ENCODE data around the gene CEND1.

Gene CEND1

GRCh38 chr11:764322-765024 is 25.4 kb downstream of the CEND1 start:
- Histone ChIP-seq H3K36me3 (peaks cover 74% of the 10 kb centered on the region), H3K4me1 (ENCODE audit: control insufficient read depth in 1 of 2, insufficient read depth in 1 of 2, low read depth in 1 of 2, low read length in 1 of 2) (peaks cover 6 to 9% of the 10 kb centered on the region in 2 experiments), H3K27me3 (no peaks in the 10 kb centered on the region), H3K9me3 (peaks cover 19% of the 10 kb centered on the region), H3K27ac (peak overlapping the region; percentile 59), H3K4me3 (ENCODE audit: low read depth in 1 of 2, low read length in 1 of 2) (no peak overlapping the region)
- TF ChIP-seq CTCF (IDR thresholded peaks at IDR 0.05) = no peak

- Histone ChIP-seq H3K36me3 (peaks cover 81% of the 10 kb centered on the region), H3K27ac (peak overlapping the region; percentile 59), H3K9me3 (peaks cover 19% of the 10 kb centered on the region), H3K4me3 (ENCODE audit: low read depth in 1 of 2, low read length in 1 of 2) (no peak overlapping the region), H3K4me1 (ENCODE audit: control insufficient read depth in 1 of 2, insufficient read depth in 1 of 2, low read depth in 1 of 2, low read length in 1 of 2) (peaks cover 6 to 7% of the 10 kb centered on the region in 2 experiments), H3K27me3 (no peaks in the 10 kb centered on the region)
- no peak for TF ChIP-seq CTCF (IDR thresholded peaks at IDR 0.05)
Observed at GRCh38 chr11:763549-764321, 26.2 kb downstream of the CEND1 start.

- peaks cover 6 to 7% of the 10 kb centered on the region in 2 experiments for H3K4me1 ChIP-seq (ENCODE audit: control insufficient read depth in 1 of 2, insufficient read depth in 1 of 2, low read depth in 1 of 2, low read length in 1 of 2)
- H3K4me3 ChIP-seq (ENCODE audit: low read depth in 1 of 2, low read length in 1 of 2) = no peak overlapping the region
- H3K36me3 ChIP-seq = peaks cover 88% of the 10 kb centered on the region
- no peak for TF ChIP-seq CTCF (IDR thresholded peaks at IDR 0.05)
- H3K27me3 ChIP-seq = no peaks in the 10 kb centered on the region
- peaks cover 19% of the 10 kb centered on the region for H3K9me3 ChIP-seq
- H3K27ac ChIP-seq = peak overlapping the region; percentile 59
Observed at GRCh38 chr11:763073-763463, 26.8 kb downstream of the CEND1 start.

- no peaks in the 10 kb centered on the region for H3K27me3 ChIP-seq
Observed at GRCh38 chr11:762421-763072, 27.3 kb downstream of the CEND1 start.

More at GRCh38 chr11:762421-763072, 27.3 kb downstream of the CEND1 start:
- H3K9me3 ChIP-seq = peaks cover 19% of the 10 kb centered on the region
- no peak overlapping the region for H3K4me3 ChIP-seq (ENCODE audit: low read depth in 1 of 2, low read length in 1 of 2)
- H3K36me3 ChIP-seq = peaks cover 93% of the 10 kb centered on the region
- peak overlapping the region; percentile 31 for H3K27ac ChIP-seq
- H3K4me1 ChIP-seq (ENCODE audit: control insufficient read depth in 1 of 2, insufficient read depth in 1 of 2, low read depth in 1 of 2, low read length in 1 of 2) = peaks cover 7% of the 10 kb centered on the region in 2 experiments
- no peak for TF ChIP-seq CTCF (IDR thresholded peaks at IDR 0.05)

All from neutrophil (primary cell).